H1 (cell line): ENCODE data around the gene PNMA1. TPM values are rescaled to one million over a fixed set of nuclear protein-coding genes. Genes with fewer than 3 reads are reported as not detected.

Experiments
- CTCF ChIA-PET: fragments of 300-600 bp; sonication (Branson Sonifier 250); formaldehyde crosslinking; loops from one replicate; lab custom pipeline; 2021; ENCODE audit not compliant: partially characterized antibody; lab: Charles Lee
- POLR2A ChIA-PET: fragments of 300-600 bp; sonication (Branson Sonifier 250); formaldehyde crosslinking; loops from one replicate; lab custom pipeline; 2021; ENCODE audit warnings: inconsistent platforms; ENCODE audit not compliant: partially characterized antibody; lab: Charles Lee
- DNase-seq, 2 experiments: peaks; one replicate each; pipeline versions ENCODE4 v3.0.0 to v3.0.0-alpha.2; 2010 to 2022; ENCODE audit warnings: low spot score in 2 of 2, low read depth in 1 of 2, mixed read lengths in 1 of 2
- FAIRE-seq: peaks from 2 replicates; lab custom pipeline; 2011; peaks lifted over from hg19 to GRCh38; lab: Jason Lieb, UNC
- H2AFZ ChIP-seq: 2 replicates; pipeline ENCODE4 v1.8.1; 2012; ENCODE audit warnings: low read length, inconsistent platforms
- H2AK5ac ChIP-seq: 2 replicates; pipeline ENCODE4 v1.6.1; 2013; ENCODE audit warnings: low read depth, low read length
- H2BK120ac ChIP-seq: replicated peaks from 2 replicates; pipeline ENCODE3; 2013; ENCODE audit warnings: low read depth, low read length, inconsistent platforms
- H2BK12ac ChIP-seq: 2 replicates; pipeline ENCODE4 v1.6.1; 2013; ENCODE audit warnings: low read depth, low read length
- H2BK15ac ChIP-seq: 2 replicates; pipeline ENCODE4 v1.6.1; 2013; ENCODE audit warnings: low read length
- H2BK20ac ChIP-seq: 2 replicates; pipeline ENCODE4 v1.6.1; 2013; ENCODE audit warnings: low read length
- H2BK5ac ChIP-seq: 2 replicates; pipeline ENCODE4 v1.6.1; 2013; ENCODE audit warnings: low read depth, low read length
- H3K14ac ChIP-seq: 2 replicates; pipeline ENCODE4 v1.6.1; 2013; ENCODE audit warnings: inconsistent platforms; ENCODE audit not compliant: insufficient read length
- H3K18ac ChIP-seq: 2 replicates; pipeline ENCODE4 v1.6.1; 2013; ENCODE audit warnings: low read length; ENCODE audit errors: extremely low read depth
- H3K23ac ChIP-seq: 2 replicates; pipeline ENCODE4 v1.6.1; 2013; ENCODE audit warnings: inconsistent platforms; ENCODE audit not compliant: insufficient read length
- H3K23me2 ChIP-seq: 2 replicates; pipeline ENCODE4 v1.6.1; 2013; ENCODE audit warnings: low read depth, low read length
- H3K27ac ChIP-seq: 2 replicates; pipeline ENCODE4 v1.6.1; 2011; ENCODE audit warnings: low read depth, low read length, inconsistent platforms
- H3K27me3 ChIP-seq, 4 experiments: replicated peaks in 1 of 4; 1 replicate in 1 of 4; 2 replicates in 3 of 4; pipeline versions ENCODE4 v1.6.1 to v1.8.1; 2011 to 2013; ENCODE audit warnings: low read length in 3 of 4, mild to moderate bottlenecking in 3 of 4, inconsistent platforms in 2 of 4, mixed read lengths in 2 of 4, moderate library complexity in 1 of 4; ENCODE audit not compliant: control insufficient read depth in 3 of 4, insufficient read depth in 3 of 4; ENCODE audit errors: extremely low read depth in 1 of 4
- H3K36me3 ChIP-seq, 4 experiments: 2 replicates each; pipeline versions ENCODE4 v1.6.1 to v1.8.1; 2011 to 2013; ENCODE audit warnings: mild to moderate bottlenecking in 4 of 4, low read length in 3 of 4, moderate library complexity in 2 of 4, control low read depth in 1 of 4, inconsistent platforms in 1 of 4; ENCODE audit not compliant: insufficient read depth in 4 of 4, control insufficient read depth in 2 of 4
- H3K4ac ChIP-seq: replicated peaks from 2 replicates; pipeline ENCODE3; 2013; ENCODE audit warnings: low read length, low read depth, mixed read lengths, inconsistent platforms; ENCODE audit not compliant: insufficient read length
- H3K4me1 ChIP-seq, 4 experiments: replicated peaks in 1 of 4; 1 replicate in 1 of 4; 2 replicates in 3 of 4; pipeline versions ENCODE4 v1.6.1 to v1.8.1; 2011 to 2013; ENCODE audit warnings: low read length in 3 of 4, inconsistent platforms in 2 of 4, mixed read lengths in 1 of 4; ENCODE audit not compliant: insufficient read depth in 4 of 4, control insufficient read depth in 3 of 4
- H3K4me2 ChIP-seq, 2 experiments: 2 replicates each; pipeline versions ENCODE4 v1.6.1 to v1.8.1; 2011 to 2013; ENCODE audit warnings: low read depth in 2 of 2, low read length in 2 of 2, control low read depth in 1 of 2, inconsistent platforms in 1 of 2, mild to moderate bottlenecking in 1 of 2; ENCODE audit not compliant: insufficient read depth in 1 of 2
- H3K4me3 ChIP-seq, 4 experiments: fragments of 200-600, 300-600 bp in 1 of 4; sonication (generic), shearing (Covaris generic), sonication (Bioruptor Twin) in 1 of 4; 2 replicates each; pipeline versions ENCODE4 v1.5.1 to v1.8.1; 2011 to 2016; ENCODE audit warnings: low read length in 4 of 4, low read depth in 3 of 4, control low read depth in 2 of 4, inconsistent platforms in 2 of 4, mild to moderate bottlenecking in 2 of 4, mixed read lengths in 1 of 4, moderate library complexity in 1 of 4; ENCODE audit not compliant: insufficient read depth in 2 of 4; ENCODE audit errors: extremely low read depth in 1 of 4
- H3K56ac ChIP-seq: replicated peaks from 2 replicates; pipeline ENCODE3; 2013; ENCODE audit warnings: low read depth, mild to moderate bottlenecking, mixed read lengths, low read length, inconsistent platforms; ENCODE audit not compliant: insufficient read length
- H3K79me1 ChIP-seq: 2 replicates; pipeline ENCODE4 v1.6.1; 2013; ENCODE audit warnings: low read depth, low read length, control low read depth
- H3K79me2 ChIP-seq, 2 experiments: 2 replicates each; pipeline versions ENCODE4 v1.6.1 to v1.8.1; 2012 to 2013; ENCODE audit warnings: low read length in 2 of 2, mild to moderate bottlenecking in 2 of 2, inconsistent platforms in 1 of 2; ENCODE audit not compliant: insufficient read depth in 2 of 2, control insufficient read depth in 1 of 2
- H3K9ac ChIP-seq, 4 experiments: replicated peaks in 1 of 4; 1 replicate in 1 of 4; 2 replicates in 3 of 4; pipeline versions ENCODE4 v1.6.1 to v1.8.1; 2011 to 2013; ENCODE audit warnings: low read depth in 3 of 4, low read length in 3 of 4, control low read depth in 2 of 4, mild to moderate bottlenecking in 2 of 4, moderate library complexity in 2 of 4, inconsistent platforms in 1 of 4; ENCODE audit errors: extremely low read depth in 1 of 4
- H3K9me3 ChIP-seq, 2 experiments: 2 replicates each; pipeline versions ENCODE4 v1.6.1 to v1.8.1; 2012 to 2013; ENCODE audit warnings: mild to moderate bottlenecking in 2 of 2, moderate library complexity in 2 of 2, control low read depth in 1 of 2, inconsistent platforms in 1 of 2, low read depth in 1 of 2, low read length in 1 of 2, mixed read lengths in 1 of 2; ENCODE audit not compliant: insufficient read depth in 2 of 2
- H4K20me1 ChIP-seq, 2 experiments: replicated peaks in 1 of 2; 2 replicates each; pipeline versions ENCODE3 to v1.8.1; 2011 to 2013; ENCODE audit warnings: inconsistent platforms in 2 of 2, low read length in 2 of 2, mild to moderate bottlenecking in 1 of 2; ENCODE audit not compliant: insufficient read depth in 2 of 2, control insufficient read depth in 1 of 2
- H4K5ac ChIP-seq: 2 replicates; pipeline ENCODE4 v1.6.1; 2013; ENCODE audit warnings: low read length, low read depth, mixed read lengths, inconsistent platforms; ENCODE audit not compliant: insufficient read length
- H4K8ac ChIP-seq: 2 replicates; pipeline ENCODE4 v1.8.0; 2013; ENCODE audit warnings: mild to moderate bottlenecking, moderate library complexity, low read length, inconsistent platforms; ENCODE audit not compliant: insufficient read depth; ENCODE audit errors: extremely low read depth
- H4K91ac ChIP-seq: replicated peaks from 2 replicates; pipeline ENCODE3; 2013; ENCODE audit warnings: low read length, mixed read lengths, inconsistent platforms; ENCODE audit not compliant: insufficient read length
- ATF3 ChIP-seq: IDR thresholded peaks from 2 replicates; pipeline ENCODE4 v1.6.1; 2011; ENCODE audit warnings: low read depth, mild to moderate bottlenecking, low read length; ENCODE audit not compliant: insufficient read depth
- CBX5 ChIP-seq: fragments of 300-800, 300-1000 bp; sonication (generic); IDR thresholded peaks from 2 replicates; pipeline ENCODE4 v1.7.1; 2016; ENCODE audit warnings: antibody characterized with exemption, low read length, low read depth
- CEBPB ChIP-seq: IDR thresholded peaks from 2 replicates; pipeline ENCODE4 v1.6.1; 2012; ENCODE audit warnings: low read depth, low read length
- CHD2 ChIP-seq: IDR thresholded peaks from 2 replicates; pipeline ENCODE4 v1.6.1; 2012; ENCODE audit warnings: low read length, improper control_type of control experiment
- CREB1 ChIP-seq: IDR thresholded peaks from 2 replicates; pipeline ENCODE4 v1.6.1; 2012; ENCODE audit warnings: inconsistent platforms
- EP300 ChIP-seq, 2 experiments: IDR thresholded peaks; 1 replicate in 1 of 2; 2 replicates in 1 of 2; pipeline ENCODE4 v1.6.1; 2011 to 2012; ENCODE audit warnings: low read depth in 2 of 2, low read length in 2 of 2, mild to moderate bottlenecking in 2 of 2, borderline replicate concordance in 1 of 2, inconsistent platforms in 1 of 2, moderate library complexity in 1 of 2
- GABPA ChIP-seq: IDR thresholded peaks from 2 replicates; pipeline ENCODE4 v1.6.1; 2011; ENCODE audit warnings: mild to moderate bottlenecking, low read length, moderate library complexity, borderline replicate concordance; ENCODE audit not compliant: insufficient read depth
- GTF2F1 ChIP-seq: IDR thresholded peaks from 2 replicates; pipeline ENCODE4 v1.6.1; 2012; ENCODE audit warnings: low read depth, low read length, improper control_type of control experiment, borderline replicate concordance
- KDM5A ChIP-seq: fragments of 200-600 bp; IDR thresholded peaks from 2 replicates; pipeline ENCODE4 v1.7.1; 2012; ENCODE audit warnings: mild to moderate bottlenecking, low read length, inconsistent platforms, mixed read lengths
- NANOG ChIP-seq: IDR thresholded peaks from 2 replicates; pipeline ENCODE4 v1.6.1; 2011; ENCODE audit warnings: low read length, low read depth, mild to moderate bottlenecking, inconsistent platforms; ENCODE audit not compliant: insufficient read depth, poor library complexity, severe bottlenecking
- PHF8 ChIP-seq: fragments of 200-600 bp; sonication (generic); conservative IDR thresholded peaks from 2 replicates; pipeline ENCODE4 v1.7.1; 2012; ENCODE audit warnings: low read depth, mild to moderate bottlenecking, inconsistent platforms, low read length, moderate library complexity
- POU5F1 ChIP-seq: IDR thresholded peaks from 2 replicates; pipeline ENCODE4 v1.6.1; 2011; ENCODE audit warnings: low read depth, mild to moderate bottlenecking, low read length, moderate library complexity
- RXRA ChIP-seq: IDR thresholded peaks from 2 replicates; pipeline ENCODE4 v1.6.1; 2011; ENCODE audit warnings: low read depth, mild to moderate bottlenecking, low read length, moderate library complexity; ENCODE audit not compliant: insufficient read depth
- TAF1 ChIP-seq: IDR thresholded peaks from 2 replicates; pipeline ENCODE4 v1.6.1; 2011; ENCODE audit warnings: mild to moderate bottlenecking, low read depth, low read length
- TEAD4 ChIP-seq: IDR thresholded peaks from 2 replicates; pipeline ENCODE4 v1.6.1; 2012; ENCODE audit warnings: low read depth, low read length, inconsistent platforms, mixed read lengths
- WGBS, 2 experiments: shearing (Covaris generic) in 1 of 2; methylation state at CpG; one replicate each; pipeline versions ENCODE4 v1.1.6 to v1.1.7; 2013 to 2015; ENCODE audit warnings: low lambda C conversion rate in 2 of 2, mixed read lengths in 2 of 2, inconsistent platforms in 1 of 2, low coverage in 1 of 2, missing lambda C conversion rate in 1 of 2; ENCODE audit not compliant: insufficient replicate concordance in 2 of 2, insufficient coverage in 1 of 2, insufficient read length in 1 of 2; ENCODE audit errors: extremely low coverage in 1 of 2, missing lambda C conversion rate in 1 of 2; 5-methylcytosine and 5-hydroxymethylcytosine counted together
- polyA plus RNA-seq, 7 experiments: library from polyadenylated mRNA; depleted of rRNA in 3 of 7; stranded (reverse) in 5 of 7; unstranded in 2 of 7; fragments of >200 nt in 5 of 7; fragments of 200-250 nt in 2 of 7; gene quantifications; 1 replicate in 5 of 7; 2 replicates in 1 of 7; 4 replicates in 1 of 7; pipeline versions ENCODE4 v1.2.1 to v1.2.3, GENCODE V29; 2011 to 2013; ENCODE audit warnings: missing spikeins in 2 of 7, mixed read lengths in 2 of 7
- total RNA-seq: library from RNA; stranded (reverse); fragmentation: NEBNext Ultra II Directional; extraction: Animal tissue kit (Norgen Biotek cat#: 25700); gene quantifications from 2 replicates; pipeline ENCODE4 v1.2.1, GENCODE V29; 2021

PNMA1 gene
- total and polyA plus RNA-seq, 2 of the 8 experiments (the other 6 are each of a cell fraction or from before 2014, with no cell fraction given): 15.8 to 52.7 TPM

- ChIA-PET POLR2A (no interaction called here), CTCF (interaction anchor here (1.2 to 3.1 kb wide), 3 partner anchors 8 to 12 kb away, joined by 3 to 11 read pairs (median 3); no protein-coding TSS in a partner anchor)
- FAIRE-seq: no peak
- Histone ChIP-seq H3K27me3 (no peaks in the 10 kb centered on the region), H4K91ac (no peak overlapping the region), H2BK5ac (no peak overlapping the region), H3K23me2 (no peaks in the 10 kb centered on the region), H3K9ac (no peak overlapping the region), H3K18ac (no peak overlapping the region), H2AK5ac (no peak overlapping the region), H4K5ac (no peak overlapping the region), H3K79me1 (no peaks in the 10 kb centered on the region), H3K14ac (no peak overlapping the region), H3K4me1 (no peaks in the 10 kb centered on the region), H3K23ac (no peak overlapping the region), H2BK120ac (no peak overlapping the region), H3K4me3 (no peak overlapping the region), H2BK20ac (no peak overlapping the region), H3K27ac (no peak overlapping the region), H3K9me3 (no peaks in the 10 kb centered on the region), H2BK15ac (no peak overlapping the region), H3K36me3 (peaks cover 0 to 3% (median 0%) of the 10 kb centered on the region in 4 experiments; a peak in 3 of 8 replicates), H4K8ac (no peak overlapping the region), H3K79me2 (no peaks in the 10 kb centered on the region), H2BK12ac (no peak overlapping the region), H3K56ac (no peak overlapping the region), H3K4me2 (no peak overlapping the region), H2AFZ (no peak overlapping the region), H4K20me1 (peaks cover 0 to 2% of the 10 kb centered on the region in 2 experiments), H3K4ac (no peak overlapping the region)
- no peak for DNase-seq
- WGBS, 2 experiments: 84% methylated on average over 3 of the region's 3 CpGs; no CpG with 5 or more reads in 1 of the 2 experiments
- TF ChIP-seq TEAD4: no peak
- TF ChIP-seq ATF3: no peak
- TF ChIP-seq CBX5: no peak
- no peak for TF ChIP-seq PHF8
- TF ChIP-seq CREB1: no peak
- no peak for TF ChIP-seq TAF1
- no peak for TF ChIP-seq NANOG
- TF ChIP-seq CHD2: no peak
- TF ChIP-seq RXRA: no peak
- no peak for TF ChIP-seq GTF2F1
- no peak for TF ChIP-seq GABPA
- TF ChIP-seq EP300 (IDR thresholded peaks at IDR 0.05; ENCODE audit: borderline replicate concordance in 1 of 2, low read depth in 2 of 2, low read length in 2 of 2): no peak
- no peak for TF ChIP-seq KDM5A
- TF ChIP-seq CEBPB: no peak
- no peak for TF ChIP-seq POU5F1
These were observed 27.3 kb downstream of the PNMA1 start for GRCh38 chr14:73686901-73687300.
